H1 (cell line): ENCODE results near the gene VSIG10L2. TPM values are rescaled to one million over a fixed set of nuclear protein-coding genes. Genes with fewer than 3 reads are reported as not detected.

Source experiments
- BCL11A ChIP-seq, 2 experiments: IDR thresholded peaks; one replicate each; pipeline ENCODE4 v1.6.1; 2011; ENCODE audit warnings: low read depth in 2 of 2, low read length in 2 of 2, mild to moderate bottlenecking in 2 of 2
- BRCA1 ChIP-seq: IDR thresholded peaks from 2 replicates; pipeline ENCODE4 v1.6.1; 2012; ENCODE audit warnings: low read depth, low read length, improper control_type of control experiment
- CBX5 ChIP-seq: fragments of 300-800, 300-1000 bp; sonication (generic); IDR thresholded peaks from 2 replicates; pipeline ENCODE4 v1.7.1; 2016; ENCODE audit warnings: antibody characterized with exemption, low read length, low read depth
- CTBP2 ChIP-seq: IDR thresholded peaks from 2 replicates; pipeline ENCODE4 v1.7.0; 2011; ENCODE audit warnings: borderline replicate concordance, mild to moderate bottlenecking, moderate library complexity, mixed read lengths, low read length; ENCODE audit not compliant: insufficient read depth, insufficient read length
- FOSL1 ChIP-seq: IDR thresholded peaks from 2 replicates; pipeline ENCODE4 v1.6.1; 2011; ENCODE audit warnings: mild to moderate bottlenecking, low read depth, low read length, moderate library complexity; ENCODE audit not compliant: insufficient read depth
- HDAC2 ChIP-seq, 2 experiments: fragments of 300-600 bp in 1 of 2; sonication (generic) in 1 of 2; IDR thresholded peaks; 2 replicates each; pipeline ENCODE4 v1.6.1; 2011 to 2012; ENCODE audit warnings: low read depth in 2 of 2, low read length in 2 of 2, mild to moderate bottlenecking in 2 of 2, moderate library complexity in 2 of 2, borderline replicate concordance in 1 of 2, inconsistent platforms in 1 of 2
- HDAC6 ChIP-seq: IDR thresholded peaks from one replicate; pipeline ENCODE4 v1.7.1; 2012; ENCODE audit warnings: low read depth, mild to moderate bottlenecking, inconsistent platforms, low read length, moderate library complexity
- KDM5A ChIP-seq: fragments of 200-600 bp; IDR thresholded peaks from 2 replicates; pipeline ENCODE4 v1.7.1; 2012; ENCODE audit warnings: mild to moderate bottlenecking, low read length, inconsistent platforms, mixed read lengths
- POLR2A ChIP-seq, 2 experiments: IDR thresholded peaks; 1 replicate in 1 of 2; 2 replicates in 1 of 2; pipeline ENCODE4 v1.6.1; 2011; ENCODE audit warnings: low read depth in 2 of 2, low read length in 2 of 2, mild to moderate bottlenecking in 2 of 2; ENCODE audit errors: control extremely low read depth in 1 of 2
- RAD21 ChIP-seq, 2 experiments: IDR thresholded peaks in 1 of 2; conservative IDR thresholded peaks in 1 of 2; 2 replicates each; pipeline ENCODE4 v1.6.1; 2011; ENCODE audit warnings: low read depth in 2 of 2, low read length in 2 of 2, improper control_type of control experiment in 1 of 2, inconsistent platforms in 1 of 2, mild to moderate bottlenecking in 1 of 2, moderate library complexity in 1 of 2
- RBBP5 ChIP-seq: IDR thresholded peaks from 2 replicates; pipeline ENCODE4 v1.7.1; 2012; ENCODE audit warnings: low read depth, mild to moderate bottlenecking, inconsistent platforms, low read length, moderate library complexity, borderline replicate concordance
- RFX5 ChIP-seq: IDR thresholded peaks from 2 replicates; pipeline ENCODE4 v1.6.1; 2011; ENCODE audit warnings: low read depth, low read length, improper control_type of control experiment, borderline replicate concordance
- RXRA ChIP-seq: IDR thresholded peaks from 2 replicates; pipeline ENCODE4 v1.6.1; 2011; ENCODE audit warnings: low read depth, mild to moderate bottlenecking, low read length, moderate library complexity; ENCODE audit not compliant: insufficient read depth
- SAP30 ChIP-seq: fragments of 300-600 bp; sonication (generic); IDR thresholded peaks from 2 replicates; pipeline ENCODE4 v1.7.1; 2012; ENCODE audit warnings: low read length, moderate library complexity, mild to moderate bottlenecking, inconsistent platforms; ENCODE audit not compliant: insufficient read depth, insufficient replicate concordance
- SIRT6 ChIP-seq: IDR thresholded peaks from one replicate; pipeline ENCODE4 v1.7.1; 2012; ENCODE audit warnings: low read length, inconsistent platforms
- SIX5 ChIP-seq: IDR thresholded peaks from 2 replicates; pipeline ENCODE4 v1.6.1; 2011; ENCODE audit warnings: mild to moderate bottlenecking, low read depth, low read length
- SUZ12 ChIP-seq: fragments of 200-600 bp; sonication (generic); IDR thresholded peaks from 2 replicates; pipeline ENCODE4 v1.6.1; 2012; ENCODE audit warnings: mild to moderate bottlenecking, inconsistent platforms, low read length, moderate library complexity, mixed read lengths
- YY1 ChIP-seq: IDR thresholded peaks from 2 replicates; pipeline ENCODE4 v1.6.1; 2011; ENCODE audit warnings: low read depth, mild to moderate bottlenecking, low read length
- polyA plus RNA-seq, 7 experiments: library from polyadenylated mRNA; depleted of rRNA in 3 of 7; stranded (reverse) in 5 of 7; unstranded in 2 of 7; fragments of >200 nt in 5 of 7; fragments of 200-250 nt in 2 of 7; gene quantifications; 1 replicate in 5 of 7; 2 replicates in 1 of 7; 4 replicates in 1 of 7; pipeline versions ENCODE4 v1.2.1 to v1.2.3, GENCODE V29; 2011 to 2013; ENCODE audit warnings: missing spikeins in 2 of 7, mixed read lengths in 2 of 7
- total RNA-seq: library from RNA; stranded (reverse); fragmentation: NEBNext Ultra II Directional; extraction: Animal tissue kit (Norgen Biotek cat#: 25700); gene quantifications from 2 replicates; pipeline ENCODE4 v1.2.1, GENCODE V29; 2021
- TF ChIP-seq, protein P1 (sequence below): IDR thresholded peaks from 2 replicates; pipeline ENCODE4 v1.6.1; 2011; ENCODE audit warnings: low read depth, mild to moderate bottlenecking, low read length; ENCODE audit not compliant: insufficient read depth
- TF ChIP-seq, protein P2 (sequence below): IDR thresholded peaks from 2 replicates; pipeline ENCODE4 v1.6.1; 2012; ENCODE audit warnings: inconsistent platforms

Gene VSIG10L2
- total and polyA plus RNA-seq, 2 of the 8 experiments (the other 6 are each of a cell fraction or from before 2014, with no cell fraction given): not detected

DNA sequence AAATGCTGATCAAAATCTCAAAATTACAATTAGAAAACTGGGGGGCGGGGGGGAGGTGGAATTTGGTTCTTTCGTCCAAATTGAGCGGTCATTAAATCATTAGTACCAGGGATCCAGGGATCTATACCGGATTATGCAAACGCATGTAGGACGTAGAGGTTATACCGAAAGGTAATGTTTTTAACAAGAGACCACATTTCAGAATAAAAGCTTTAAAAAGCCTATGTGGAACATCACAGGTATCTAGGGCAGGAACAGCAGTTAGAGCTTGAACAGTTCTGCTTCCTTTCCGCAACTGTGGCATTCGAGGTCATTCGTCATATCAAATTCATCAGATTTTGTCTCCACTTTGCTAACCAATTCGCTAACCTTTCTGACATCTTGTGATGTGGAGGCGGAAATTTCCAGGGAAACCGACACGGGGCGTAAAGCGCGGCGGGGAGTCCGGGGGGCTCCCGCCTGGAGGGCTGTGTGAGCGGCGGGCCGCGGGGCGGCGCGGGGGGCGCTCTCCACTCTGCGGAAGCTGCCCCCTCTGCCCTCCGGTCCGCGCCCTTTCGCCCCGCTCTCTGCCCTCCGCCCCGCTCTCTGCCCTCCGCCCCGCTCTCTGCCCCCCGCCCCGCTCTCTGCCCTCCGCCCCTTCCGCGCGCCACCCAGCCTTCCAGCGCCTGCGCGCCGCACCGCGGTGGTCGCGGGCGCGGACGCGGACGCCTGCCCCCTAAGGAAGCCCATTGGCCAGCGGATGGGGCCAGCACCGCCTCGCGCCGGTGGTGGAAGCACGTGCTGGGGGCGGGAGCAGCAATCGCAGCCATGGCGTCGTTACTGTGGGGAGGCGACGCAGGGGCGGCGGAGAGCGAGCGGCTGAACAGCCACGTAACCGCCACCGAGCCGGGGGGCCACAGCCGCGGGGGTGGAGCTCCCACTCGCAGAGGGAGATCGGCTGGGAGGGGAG, 41.9 kb upstream of the VSIG10L2 start, which contains the start of gene DDX25 (continued):
- TF ChIP-seq BRCA1 (no peak), SIRT6 (no peak), CBX5 (no peak), RXRA (no peak), SAP30 (peak; percentile 35), BCL11A (IDR thresholded peaks at IDR 0.05; ENCODE audit: low read depth in 2 of 2, low read length in 2 of 2) (no peak), KDM5A (no peak), RBBP5 (no peak), SUZ12 (0 out of 2 replicates have a peak, but pooled peaks have one; percentile 6), HDAC2 (IDR thresholded peaks at IDR 0.05; ENCODE audit: borderline replicate concordance in 1 of 2, low read depth in 2 of 2, low read length in 2 of 2) (0 out of 4 replicates have a peak, but pooled peaks of 1 of the 2 experiments have one; percentile 78), SIX5 (no peak), RAD21 (IDR thresholded peaks at IDR 0.05 in 1 of 2, conservative IDR thresholded peaks at IDR 0.05 in 1 of 2; ENCODE audit: low read depth in 2 of 2, low read length in 2 of 2) (no peak), CTBP2 (peak; percentile 21), HDAC6 (no peak), RFX5 (no peak), YY1 (peak; percentile 90), FOSL1 (no peak), POLR2A (IDR thresholded peaks at IDR 0.05; ENCODE audit: control extremely low read depth in 1 of 2, low read depth in 2 of 2, low read length in 2 of 2) (0 out of 3 replicates have a peak, but pooled peaks of 1 of the 2 experiments have one; percentile 20)
- TF ChIP-seq, protein P1, sequence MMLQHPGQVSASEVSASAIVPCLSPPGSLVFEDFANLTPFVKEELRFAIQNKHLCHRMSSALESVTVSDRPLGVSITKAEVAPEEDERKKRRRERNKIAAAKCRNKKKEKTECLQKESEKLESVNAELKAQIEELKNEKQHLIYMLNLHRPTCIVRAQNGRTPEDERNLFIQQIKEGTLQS: no peak
- TF ChIP-seq, protein P2, sequence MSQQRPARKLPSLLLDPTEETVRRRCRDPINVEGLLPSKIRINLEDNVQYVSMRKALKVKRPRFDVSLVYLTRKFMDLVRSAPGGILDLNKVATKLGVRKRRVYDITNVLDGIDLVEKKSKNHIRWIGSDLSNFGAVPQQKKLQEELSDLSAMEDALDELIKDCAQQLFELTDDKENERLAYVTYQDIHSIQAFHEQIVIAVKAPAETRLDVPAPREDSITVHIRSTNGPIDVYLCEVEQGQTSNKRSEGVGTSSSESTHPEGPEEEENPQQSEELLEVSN: peak; percentile 100
